Measurements from ENCODE around the gene P4HA2. TPM values are rescaled to one million over a fixed set of nuclear protein-coding genes. Genes with fewer than 3 reads are reported as not detected.

The P4HA2 gene
- total and polyA plus RNA-seq, 2 of the 13 experiments (the other 11 are each of a cell fraction or from before 2014, with no cell fraction given) = 37.7 to 126 TPM

Small RNAs within 50 kb of the gene (microRNA-seq; reads per million reads assigned to microRNA genes)
- gene MIR6830 = not detected

Small RNAs within 50 kb of the gene (small RNA-seq; reads per million reads assigned to genes)
- 0 reads per million in 3 experiments for gene AC063976.4 (ENCODE audit: insufficient read depth in 2 of 3, insufficient read length in 3 of 3, low read depth in 2 of 3, low replicate concordance in 1 of 3)

Other genes with a start within 250 kb of the P4HA2 start
- gene ACSL6, start 216.2 kb downstream of the P4HA2 start, total RNA-seq (2016; rRNA removed; fragmentation: Illumina TruSeq; extraction: Trizol) = 2.5 and 3.7 TPM in 2 replicates
- 3.8 and 8.3 TPM in 2 replicates for gene ACSL6, start 216.2 kb downstream of the P4HA2 start, polyA plus RNA-seq (2011; rRNA removed)
- not detected in 2 replicates for gene IL3, start 167.2 kb downstream of the P4HA2 start, total RNA-seq (2016; rRNA removed; fragmentation: Illumina TruSeq; extraction: Trizol)
- not detected in 2 replicates for gene IL3, start 167.2 kb downstream of the P4HA2 start, polyA plus RNA-seq (2011; rRNA removed)
- gene CSF2, start 154.1 kb downstream of the P4HA2 start, total RNA-seq (2016; rRNA removed; fragmentation: Illumina TruSeq; extraction: Trizol) = not detected in 2 replicates
- not detected in 2 replicates for gene CSF2, start 154.1 kb downstream of the P4HA2 start, polyA plus RNA-seq (2011; rRNA removed)
- gene PDLIM4, start 29.8 kb upstream of the P4HA2 start, total RNA-seq (2016; rRNA removed; fragmentation: Illumina TruSeq; extraction: Trizol) = 0.80 and 1.1 TPM in 2 replicates
- gene PDLIM4, start 29.8 kb upstream of the P4HA2 start, polyA plus RNA-seq (2011; rRNA removed) = 2.3 and 2.5 TPM in 2 replicates
- 0.62 and 0.83 TPM in 2 replicates for gene SLC22A4, start 66.5 kb upstream of the P4HA2 start, total RNA-seq (2016; rRNA removed; fragmentation: Illumina TruSeq; extraction: Trizol)
- 0.33 and 0.56 TPM in 2 replicates for gene SLC22A4, start 66.5 kb upstream of the P4HA2 start, polyA plus RNA-seq (2011; rRNA removed)
- gene SLC22A5, start 141.9 kb upstream of the P4HA2 start, total RNA-seq (2016; rRNA removed; fragmentation: Illumina TruSeq; extraction: Trizol) = 4.0 and 7.1 TPM in 2 replicates
- gene SLC22A5, start 141.9 kb upstream of the P4HA2 start, polyA plus RNA-seq (2011; rRNA removed) = 15.1 and 17.1 TPM in 2 replicates